GM12878 (cell line): ENCODE measurements around the gene TRIM41. TPM values are rescaled to one million over a fixed set of nuclear protein-coding genes. Genes with fewer than 3 reads are reported as not detected.
A peak's percentile ranks its signal among the peaks of the same experiment; 100 is the strongest.

Source experiments
- ATAC-seq: fragments of 200-7000 bp; cut with Tn5 transposase; 3 replicates; pipeline ENCODE4 v1.9.1; 2020; ENCODE audit warnings: mild to moderate bottlenecking, moderate library complexity
- BruUV-seq: library from RNA; stranded (reverse); fragments of 400-500 nt; replicated peaks from 2 replicates; lab custom pipeline; 2021; lab: Mats Ljungman, UMichigan
- CTCF ChIA-PET: fragments of 300-600 bp; sonication (Branson Sonifier 250); formaldehyde crosslinking; extraction: SDS; loops from one replicate; lab custom pipeline; 2021; ENCODE audit warnings: inconsistent platforms; lab: Yijun Ruan, JAX
- POLR2A ChIA-PET: fragments of 350-600 bp; formaldehyde crosslinking; extraction: SDS; loops from one replicate; lab custom pipeline; 2021; ENCODE audit warnings: inconsistent platforms; lab: Charles Lee
- RAD21 ChIA-PET: fragments of 300-600 bp; sonication (Branson Sonifier 250); formaldehyde crosslinking; loops from one replicate; lab custom pipeline; 2023; ENCODE audit warnings: antibody characterized with exemption; ENCODE audit not compliant: unreplicated experiment; lab: Charles Lee
- SMC1A ChIA-PET: fragments of 300-600 bp; sonication (Branson Sonifier 250); formaldehyde crosslinking; loops from one replicate; lab custom pipeline; 2023; ENCODE audit not compliant: unreplicated experiment, uncharacterized antibody; lab: Charles Lee
- DNase-seq: peaks from one replicate; pipeline ENCODE4 v3.0.0-alpha.2; 2011; ENCODE audit warnings: low read depth, low spot score
- FAIRE-seq: peaks from 3 replicates; lab custom pipeline; 2011; peaks lifted over from hg19 to GRCh38; lab: Jason Lieb, UNC
- H2AFZ ChIP-seq: 2 replicates; pipeline ENCODE4 v1.6.0; 2011; ENCODE audit warnings: low read depth, low read length, control low read depth; ENCODE audit not compliant: control insufficient read depth
- H3K27ac ChIP-seq: 2 replicates; pipeline ENCODE4 v1.5.1; 2011; ENCODE audit warnings: control low read depth; ENCODE audit not compliant: control insufficient read depth, insufficient read depth
- H3K27me3 ChIP-seq, 2 experiments: replicated peaks in 1 of 2; 2 replicates each; pipeline versions ENCODE4 v1.6.0 to v1.6.1; 2011; ENCODE audit warnings: low read length in 1 of 2; ENCODE audit not compliant: control insufficient read depth in 2 of 2, insufficient read depth in 2 of 2
- H3K36me3 ChIP-seq, 2 experiments: 2 replicates each; pipeline ENCODE4 v1.5.1; 2011; ENCODE audit warnings: low read length in 1 of 2; ENCODE audit not compliant: control insufficient read depth in 2 of 2, insufficient read depth in 2 of 2
- H3K4me1 ChIP-seq: 2 replicates; pipeline ENCODE4 v1.6.1; 2011; ENCODE audit warnings: mild to moderate bottlenecking, low read length, moderate library complexity, mixed read lengths; ENCODE audit not compliant: control insufficient read depth, insufficient read depth
- H3K4me2 ChIP-seq: 2 replicates; pipeline ENCODE4 v1.6.0; 2011; ENCODE audit warnings: control low read depth; ENCODE audit not compliant: control insufficient read depth, insufficient read depth
- H3K4me3 ChIP-seq: fragments of 200-600 bp; sonication (generic); 2 replicates; pipeline ENCODE4 v1.5.1; 2016
- H3K79me2 ChIP-seq: 2 replicates; pipeline ENCODE4 v1.6.0; 2011; ENCODE audit warnings: low read length; ENCODE audit not compliant: control insufficient read depth, insufficient read depth
- H3K9ac ChIP-seq: 2 replicates; pipeline ENCODE4 v1.8.0; 2011; ENCODE audit warnings: low read length, control low read depth, mixed read lengths; ENCODE audit not compliant: control insufficient read depth, insufficient read depth
- H3K9me3 ChIP-seq: replicated peaks from 3 replicates; pipeline ENCODE4 v1.5.1; 2011; ENCODE audit warnings: mild to moderate bottlenecking, low read length; ENCODE audit not compliant: control insufficient read depth, insufficient read depth
- H4K20me1 ChIP-seq: 2 replicates; pipeline ENCODE4 v1.6.0; 2011; ENCODE audit not compliant: control insufficient read depth, insufficient read depth
- BHLHE40 ChIP-seq, 2 experiments: fragments of 450-650 bp in 1 of 2; IDR thresholded peaks; 2 replicates each; pipeline ENCODE4 v1.6.1; 2011 to 2017; ENCODE audit warnings: low read depth in 2 of 2, borderline replicate concordance in 1 of 2, improper control_type of control experiment in 1 of 2, low read length in 1 of 2, mild to moderate bottlenecking in 1 of 2
- EED ChIP-seq: sonication (generic); IDR thresholded peaks from 2 replicates; pipeline ENCODE4 v1.6.1; 2016; ENCODE audit warnings: antibody characterized with exemption, low read depth
- GATAD2B ChIP-seq: fragments of 450-650 bp; conservative IDR thresholded peaks from 2 replicates; pipeline ENCODE4 v1.6.1; 2017; ENCODE audit warnings: low read depth, mild to moderate bottlenecking, moderate library complexity
- NR2F1 ChIP-seq: fragments of 450-650 bp; conservative IDR thresholded peaks from 2 replicates; pipeline ENCODE4 v1.6.1; 2017; ENCODE audit warnings: mild to moderate bottlenecking
- POLR2A ChIP-seq: IDR thresholded peaks from 2 replicates; pipeline ENCODE4 v1.6.1; 2011; ENCODE audit warnings: low read depth, mild to moderate bottlenecking, low read length
- SIN3A ChIP-seq: IDR thresholded peaks from 2 replicates; pipeline ENCODE4 v1.6.1; 2012; ENCODE audit warnings: low read depth, low read length, improper control_type of control experiment
- WGBS: methylation state at CpG from one replicate; pipeline ENCODE4 v1.1.6; 2016; ENCODE audit warnings: low lambda C conversion rate; ENCODE audit not compliant: insufficient replicate concordance, insufficient coverage; ENCODE audit errors: missing lambda C conversion rate; 5-methylcytosine and 5-hydroxymethylcytosine counted together
- in situ Hi-C: fragments of 300-500 bp; cut with MboI; formaldehyde crosslinking; loops from 9 replicates; pipeline ENCODE4 v1.14.3; 2018; ENCODE audit warnings: mixed read lengths
- intact Hi-C: fragments of 100-400 bp; cut with micrococcal nuclease; formaldehyde crosslinking; loops from one replicate; pipeline ENCODE4 v1.14.2; 2022; ENCODE audit not compliant: unreplicated experiment
- polyA plus RNA-seq, 11 experiments: library from polyadenylated mRNA; depleted of rRNA in 4 of 11; unstranded in 6 of 11; stranded (reverse) in 5 of 11; fragments of >200 nt; fragmentation: Nextera tagmentation in 4 of 11; fragmentation: Illumina TruSeq in 1 of 11; extraction: Ambion mirVana in 4 of 11; extraction: Trizol in 1 of 11; gene quantifications; 1 replicate in 1 of 11; 2 replicates in 10 of 11; pipeline versions ENCODE4 v1.2.1 to v1.2.3, GENCODE V29; 2011 to 2016; ENCODE audit warnings: inconsistent platforms in 2 of 11, missing spikeins in 2 of 11, low read depth in 1 of 11
- total RNA-seq, 4 experiments: library from RNA; depleted of rRNA in 3 of 4; stranded (reverse); fragments of >200 nt in 3 of 4; fragmentation: Illumina TruSeq in 1 of 4; extraction: Trizol in 1 of 4; gene quantifications; 2 replicates each; pipeline versions ENCODE4 v1.2.1 to v1.2.3, GENCODE V29; 2013 to 2021
- TF ChIP-seq, protein P1 (sequence below), 3 experiments: IDR thresholded peaks in 2 of 3; conservative IDR thresholded peaks in 1 of 3; 2 replicates each; pipeline ENCODE4 v1.5.1; 2011; ENCODE audit warnings: low read depth in 3 of 3, low read length in 3 of 3, mild to moderate bottlenecking in 3 of 3, control low read depth in 2 of 3, moderate library complexity in 2 of 3, inconsistent platforms in 1 of 3, mixed read lengths in 1 of 3; ENCODE audit not compliant: control insufficient read depth in 2 of 3, insufficient read depth in 1 of 3; ENCODE audit errors: extremely low read depth in 1 of 3

TRIM41 gene
- total and polyA plus RNA-seq, 10 of the 15 experiments (the other 5 are each of a cell fraction or from before 2014, with no cell fraction given): 1.0 to 28.9 (median 10.6) TPM

DNA sequence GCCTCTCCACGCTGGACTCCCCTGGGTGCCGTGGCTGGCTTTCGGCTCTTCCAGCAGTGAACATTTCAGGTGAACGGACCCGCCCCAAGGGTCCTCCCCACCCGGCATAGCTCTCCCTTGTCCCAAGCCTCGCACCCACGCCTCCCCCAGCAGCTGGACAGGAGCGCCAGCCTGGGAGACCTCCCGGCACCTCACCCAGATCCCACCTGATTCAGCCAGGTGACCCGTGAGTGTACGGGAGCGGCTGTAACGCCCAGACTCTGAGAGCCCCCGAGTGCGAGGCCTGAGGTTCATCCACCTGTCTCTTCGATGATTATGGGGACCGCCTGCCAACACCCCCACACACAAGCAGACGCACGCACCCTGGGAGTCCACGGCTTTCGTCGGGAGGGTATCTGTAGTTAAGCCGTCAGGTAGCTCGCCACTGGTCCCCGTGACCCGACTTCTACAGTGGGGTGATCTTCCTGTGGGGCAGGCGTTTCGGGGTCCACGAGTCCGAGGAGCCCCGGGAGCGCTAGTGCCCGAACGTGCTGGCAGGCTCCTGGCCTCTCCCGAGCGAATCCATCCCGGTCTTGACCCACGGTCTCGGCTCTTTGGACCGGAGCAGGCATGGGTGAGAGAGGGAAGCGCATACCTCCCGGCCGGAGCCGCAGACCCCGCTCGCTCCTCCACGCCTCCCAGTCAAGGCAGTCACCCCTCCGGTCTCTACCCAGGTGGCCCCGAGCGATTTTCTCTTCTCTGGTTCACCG lies 32.9 kb upstream of the TRIM41 start:
- Histone ChIP-seq H3K27me3 (no peaks in the 10 kb centered on the region), H3K4me3 (peak overlapping the region; percentile 95), H3K9ac (peak overlapping the region; percentile 77), H4K20me1 (no peaks in the 10 kb centered on the region), H3K79me2 (no peaks in the 10 kb centered on the region; the same call in 1 of the 2 replicates), H3K4me2 (peak overlapping the region; percentile 86), H2AFZ (peak overlapping the region; percentile 94), H3K36me3 (no peaks in the 10 kb centered on the region), H3K27ac (peak overlapping the region; percentile 67), H3K4me1 (peaks cover 6% of the 10 kb centered on the region), H3K9me3 (no peaks in the 10 kb centered on the region)
- in situ Hi-C loops: loop anchor here (10.0 kb wide), 1 partner anchor 65 kb away; no protein-coding TSS in a partner anchor
- WGBS: 2% methylated on average over 43 of the region's 52 CpGs
- RAD21 ChIA-PET: interaction anchor here (0.7 to 6.9 kb wide), 7 partner anchors 9 to 71 kb away, joined by 3 to 72 read pairs (median 6); partner anchors contain the start of genes TRIM41, TRIM52 and TRIM7
- FAIRE-seq: no peak
- POLR2A ChIA-PET: interaction anchor here (0.9 to 4.5 kb wide), 12 partner anchors 9 to 381 kb away, joined by 3 to 41 read pairs (median 9); partner anchors contain the start of genes RACK1, TRIM41 and TRIM7
- CTCF ChIA-PET: interaction anchor here (0.7 to 7.6 kb wide), 13 partner anchors 9 to 387 kb away, joined by 3 to 96 read pairs (median 6); partner anchors contain the start of genes TRIM52 and TRIM7
- SMC1A ChIA-PET: interaction anchor here (0.7 to 4.5 kb wide), 8 partner anchors 9 to 33 kb away, joined by 3 to 40 read pairs (median 6); partner anchors contain the start of genes TRIM41 and TRIM7
- intact Hi-C loops: loop anchor here (2.0 kb wide), 1 partner anchor 71 kb away; the partner anchor contains the start of gene TRIM52
- BruUV-seq: no TSS peak
- peak; percentile 2 for ATAC-seq
- no peak for DNase-seq
- TF ChIP-seq NR2F1 (no peak), SIN3A (peak; percentile 18; the same call in 1 of the 2 replicates), EED (0 out of 2 replicates have a peak, but pooled peaks have one; percentile 6), BHLHE40 (IDR thresholded peaks at IDR 0.05; ENCODE audit: borderline replicate concordance in 1 of 2, low read depth in 2 of 2, low read length in 1 of 2) (peak in 1 of 2 experiments; percentile 3; a peak in 1 of 4 replicates), GATAD2B (no peak), POLR2A (0 out of 2 replicates have a peak, but pooled peaks have one; percentile 7)
- TF ChIP-seq, protein P1, sequence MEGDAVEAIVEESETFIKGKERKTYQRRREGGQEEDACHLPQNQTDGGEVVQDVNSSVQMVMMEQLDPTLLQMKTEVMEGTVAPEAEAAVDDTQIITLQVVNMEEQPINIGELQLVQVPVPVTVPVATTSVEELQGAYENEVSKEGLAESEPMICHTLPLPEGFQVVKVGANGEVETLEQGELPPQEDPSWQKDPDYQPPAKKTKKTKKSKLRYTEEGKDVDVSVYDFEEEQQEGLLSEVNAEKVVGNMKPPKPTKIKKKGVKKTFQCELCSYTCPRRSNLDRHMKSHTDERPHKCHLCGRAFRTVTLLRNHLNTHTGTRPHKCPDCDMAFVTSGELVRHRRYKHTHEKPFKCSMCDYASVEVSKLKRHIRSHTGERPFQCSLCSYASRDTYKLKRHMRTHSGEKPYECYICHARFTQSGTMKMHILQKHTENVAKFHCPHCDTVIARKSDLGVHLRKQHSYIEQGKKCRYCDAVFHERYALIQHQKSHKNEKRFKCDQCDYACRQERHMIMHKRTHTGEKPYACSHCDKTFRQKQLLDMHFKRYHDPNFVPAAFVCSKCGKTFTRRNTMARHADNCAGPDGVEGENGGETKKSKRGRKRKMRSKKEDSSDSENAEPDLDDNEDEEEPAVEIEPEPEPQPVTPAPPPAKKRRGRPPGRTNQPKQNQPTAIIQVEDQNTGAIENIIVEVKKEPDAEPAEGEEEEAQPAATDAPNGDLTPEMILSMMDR (IDR thresholded peaks at IDR 0.05 in 2 of 3, conservative IDR thresholded peaks at IDR 0.05 in 1 of 3; ENCODE audit: control insufficient read depth in 2 of 3, extremely low read depth in 1 of 3, insufficient read depth in 1 of 3, low read depth in 3 of 3, low read length in 3 of 3): peak in 1 of 3 experiments; percentile 0; a peak in 1 of 6 replicates
